Neuronal stem cell (in vitro differentiated cells): ENCODE data around the gene MOXD1.

Experiments used
- DNase-seq: peaks from one replicate; pipeline ENCODE4 v3.0.0-alpha.2; 2013; ENCODE audit warnings: low spot score
- H2AFZ ChIP-seq: one replicate; pipeline ENCODE4 v1.6.1; 2013; ENCODE audit warnings: mild to moderate bottlenecking, low read length, inconsistent platforms
- H2AK5ac ChIP-seq: 2 replicates; pipeline ENCODE4 v1.6.1; 2013; ENCODE audit warnings: low read depth, mild to moderate bottlenecking, inconsistent platforms, low read length, moderate library complexity, mixed read lengths
- H2BK120ac ChIP-seq: 2 replicates; pipeline ENCODE4 v1.6.1; 2013; ENCODE audit warnings: low read depth, mild to moderate bottlenecking, inconsistent platforms, low read length, moderate library complexity, mixed read lengths
- H2BK12ac ChIP-seq: one replicate; pipeline ENCODE4 v1.6.1; 2013; ENCODE audit warnings: low read length, inconsistent platforms
- H2BK15ac ChIP-seq: 2 replicates; pipeline ENCODE4 v1.6.1; 2013; ENCODE audit warnings: mild to moderate bottlenecking, low read length, inconsistent platforms, mixed read lengths
- H2BK5ac ChIP-seq: one replicate; pipeline ENCODE4 v1.6.1; 2013; ENCODE audit warnings: inconsistent platforms, mild to moderate bottlenecking, low read length, moderate library complexity
- H3K14ac ChIP-seq: one replicate; pipeline ENCODE4 v1.6.1; 2013; ENCODE audit warnings: low read length, inconsistent platforms
- H3K18ac ChIP-seq: 2 replicates; pipeline ENCODE4 v1.6.1; 2013; ENCODE audit warnings: low read length, inconsistent platforms
- H3K23ac ChIP-seq: 2 replicates; pipeline ENCODE4 v1.6.1; 2013; ENCODE audit warnings: low read depth, mild to moderate bottlenecking, mixed read lengths, low read length, inconsistent platforms; ENCODE audit not compliant: poor library complexity
- H3K27ac ChIP-seq: replicated peaks from 3 replicates; pipeline ENCODE4 v1.5.1; 2013; ENCODE audit warnings: low read length, inconsistent platforms
- H3K27me3 ChIP-seq, 3 experiments: 2 replicates each; pipeline ENCODE4 v1.6.1; 2013; ENCODE audit warnings: low read length in 3 of 3, mild to moderate bottlenecking in 2 of 3, inconsistent platforms in 1 of 3, low read depth in 1 of 3, mixed read lengths in 1 of 3, moderate library complexity in 1 of 3; ENCODE audit not compliant: control insufficient read depth in 3 of 3, insufficient read depth in 3 of 3
- H3K36me3 ChIP-seq, 2 donors: replicated peaks in 1 of 2; 2 replicates each; pipeline ENCODE4 v1.6.1; 2013; ENCODE audit warnings: low read length in 2 of 2; ENCODE audit not compliant: control insufficient read depth in 2 of 2, insufficient read depth in 2 of 2
- H3K4ac ChIP-seq: 2 replicates; pipeline ENCODE4 v1.6.1; 2013; ENCODE audit warnings: inconsistent platforms, mild to moderate bottlenecking, low read length, moderate library complexity
- H3K4me1 ChIP-seq, 2 donors: 1 replicate in 1 of 2; 2 replicates in 1 of 2; pipeline ENCODE4 v1.6.1; 2013; ENCODE audit warnings: low read length in 2 of 2, low read depth in 1 of 2; ENCODE audit not compliant: control insufficient read depth in 2 of 2, insufficient read depth in 1 of 2
- H3K4me2 ChIP-seq: one replicate; pipeline ENCODE4 v1.6.1; 2013; ENCODE audit warnings: mild to moderate bottlenecking, low read length, inconsistent platforms; ENCODE audit not compliant: insufficient read depth, poor library complexity, severe bottlenecking
- H3K4me3 ChIP-seq, 2 donors: 2 replicates each; pipeline ENCODE4 v1.5.1; 2013; ENCODE audit warnings: low read length in 2 of 2, mild to moderate bottlenecking in 2 of 2, inconsistent platforms in 1 of 2, moderate library complexity in 1 of 2
- H3K79me1 ChIP-seq: one replicate; pipeline ENCODE4 v1.6.1; 2013; ENCODE audit warnings: low read depth, mild to moderate bottlenecking, inconsistent platforms, low read length, moderate library complexity
- H3K9ac ChIP-seq: one replicate; pipeline ENCODE4 v1.6.1; 2013; ENCODE audit warnings: mild to moderate bottlenecking, low read depth, low read length, inconsistent platforms; ENCODE audit not compliant: poor library complexity
- H3K9me3 ChIP-seq, 2 donors: replicated peaks in 1 of 2; 2 replicates each; pipeline versions ENCODE3 to v1.6.1; 2013; ENCODE audit warnings: low read length in 2 of 2, mild to moderate bottlenecking in 2 of 2, inconsistent platforms in 1 of 2, low read depth in 1 of 2, mixed read lengths in 1 of 2, moderate library complexity in 1 of 2; ENCODE audit not compliant: control insufficient read depth in 2 of 2, insufficient read depth in 1 of 2
- H4K8ac ChIP-seq: one replicate; pipeline ENCODE4 v1.6.1; 2013; ENCODE audit warnings: low read depth, mild to moderate bottlenecking, inconsistent platforms, low read length, moderate library complexity
- H4K91ac ChIP-seq: one replicate; pipeline ENCODE4 v1.6.1; 2013; ENCODE audit warnings: low read length, low read depth, mild to moderate bottlenecking, inconsistent platforms; ENCODE audit not compliant: poor library complexity
- WGBS, 2 donors: extraction: QIAGEN DNeasy Blood & Tissue Kit; methylation state at CpG; one replicate each; pipeline ENCODE4 v1.1.7; 2013; ENCODE audit warnings: missing lambda C conversion rate in 2 of 2, mixed read lengths in 1 of 2; ENCODE audit not compliant: insufficient read length in 2 of 2, insufficient replicate concordance in 1 of 2; ENCODE audit errors: extremely low coverage in 2 of 2; 5-methylcytosine and 5-hydroxymethylcytosine counted together

Gene MOXD1

DNA sequence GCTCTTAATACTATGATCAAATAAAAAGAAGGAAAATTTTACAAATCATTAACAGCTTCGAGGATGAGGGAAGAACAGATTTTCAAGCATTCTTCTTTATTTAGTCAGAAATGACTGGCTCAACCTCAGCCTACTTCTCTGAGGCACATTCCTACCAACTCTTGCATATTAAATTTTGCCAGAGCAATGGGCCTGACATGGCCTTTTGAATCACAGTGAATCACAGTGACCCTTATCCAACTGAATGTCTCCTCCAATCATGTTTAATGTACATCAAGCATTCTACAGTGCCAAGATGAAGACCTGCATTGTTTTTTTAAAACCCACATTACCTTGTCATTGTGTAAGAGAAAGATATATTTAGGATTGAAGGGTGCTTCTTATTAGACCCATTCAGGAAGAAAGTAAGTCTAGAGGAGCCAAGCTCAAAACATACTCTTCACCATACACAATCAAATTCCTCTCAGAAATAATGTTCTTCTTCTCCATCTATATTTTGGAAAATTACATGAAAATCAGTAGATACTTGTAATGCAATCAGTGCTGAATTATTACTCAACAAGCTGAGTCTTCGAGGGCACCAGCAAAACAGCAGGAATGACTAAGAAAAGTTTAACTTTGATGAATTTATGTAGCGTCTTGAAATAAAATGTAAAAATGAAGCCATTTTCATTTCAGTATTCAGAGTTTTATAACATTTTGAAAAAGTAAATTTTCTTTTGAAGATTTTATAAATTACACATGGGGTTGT is 44.1 kb upstream of the MOXD1 start:
- H4K91ac ChIP-seq = no peak overlapping the region
- H3K23ac ChIP-seq = no peak overlapping the region
- H2BK15ac ChIP-seq = no peak overlapping the region
- H2BK12ac ChIP-seq = no peak overlapping the region
- H3K27me3 ChIP-seq = no peaks in the 10 kb centered on the region
- no peaks in the 10 kb centered on the region for H3K79me1 ChIP-seq
- H3K9ac ChIP-seq = no peak overlapping the region
- no peak overlapping the region for H3K4ac ChIP-seq
- H3K4me2 ChIP-seq = no peak overlapping the region
- peaks cover 0 to 2% of the 10 kb centered on the region in 2 donors for H3K4me1 ChIP-seq
- no peak overlapping the region for H3K4me3 ChIP-seq
- H2BK5ac ChIP-seq = no peak overlapping the region
- no peaks in the 10 kb centered on the region for H3K36me3 ChIP-seq
- no peak overlapping the region for H3K27ac ChIP-seq
- H2AFZ ChIP-seq = no peak overlapping the region
- no peak for DNase-seq
- H3K18ac ChIP-seq = no peak overlapping the region
- H3K14ac ChIP-seq = no peak overlapping the region
- H4K8ac ChIP-seq = no peak overlapping the region
- H3K9me3 ChIP-seq = peaks cover 0 to 4% of the 10 kb centered on the region in 2 donors
- H2AK5ac ChIP-seq = no peak overlapping the region
- no CpG with 5 or more reads among the region's 3 CpGs for WGBS, 2 donors
- no peak overlapping the region for H2BK120ac ChIP-seq

DNA sequence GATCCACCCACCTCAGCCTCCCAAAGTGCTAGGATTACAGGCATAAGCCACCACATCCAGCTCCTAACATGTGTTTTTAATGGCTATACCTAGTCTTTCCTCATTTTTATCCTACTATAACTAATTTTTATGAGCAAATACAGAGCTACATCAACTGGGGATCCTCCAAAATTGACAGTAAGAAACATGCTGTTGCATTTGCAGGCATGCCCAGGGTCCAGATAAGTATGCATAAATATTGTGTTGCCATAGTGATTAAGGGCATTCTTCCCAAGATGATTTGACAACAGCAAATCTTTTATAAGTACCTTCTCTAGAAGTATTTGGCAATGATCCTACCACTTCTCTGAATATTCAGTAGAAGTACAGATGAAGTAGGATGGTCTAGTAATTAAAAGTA is 41.9 kb upstream of the MOXD1 start:
- H3K4me2 ChIP-seq = no peak overlapping the region
- no peak for DNase-seq
- no peak overlapping the region for H2BK15ac ChIP-seq
- H3K36me3 ChIP-seq = no peaks in the 10 kb centered on the region
- no peaks in the 10 kb centered on the region for H3K79me1 ChIP-seq
- no peak overlapping the region for H3K14ac ChIP-seq
- H3K4me1 ChIP-seq = peaks cover 0 to 2% of the 10 kb centered on the region in 2 donors
- H3K9me3 ChIP-seq = peaks cover 0 to 4% of the 10 kb centered on the region in 2 donors
- H3K27me3 ChIP-seq = no peaks in the 10 kb centered on the region
- no peak overlapping the region for H3K23ac ChIP-seq
- no peak overlapping the region for H3K9ac ChIP-seq
- H2BK5ac ChIP-seq = no peak overlapping the region
- no peak overlapping the region for H2AK5ac ChIP-seq
- no peak overlapping the region for H4K8ac ChIP-seq
- no peak overlapping the region for H2AFZ ChIP-seq
- no peak overlapping the region for H2BK120ac ChIP-seq
- H4K91ac ChIP-seq = no peak overlapping the region
- H2BK12ac ChIP-seq = no peak overlapping the region
- H3K4me3 ChIP-seq = no peak overlapping the region
- H3K18ac ChIP-seq = no peak overlapping the region
- no peak overlapping the region for H3K4ac ChIP-seq
- no peak overlapping the region for H3K27ac ChIP-seq

DNA sequence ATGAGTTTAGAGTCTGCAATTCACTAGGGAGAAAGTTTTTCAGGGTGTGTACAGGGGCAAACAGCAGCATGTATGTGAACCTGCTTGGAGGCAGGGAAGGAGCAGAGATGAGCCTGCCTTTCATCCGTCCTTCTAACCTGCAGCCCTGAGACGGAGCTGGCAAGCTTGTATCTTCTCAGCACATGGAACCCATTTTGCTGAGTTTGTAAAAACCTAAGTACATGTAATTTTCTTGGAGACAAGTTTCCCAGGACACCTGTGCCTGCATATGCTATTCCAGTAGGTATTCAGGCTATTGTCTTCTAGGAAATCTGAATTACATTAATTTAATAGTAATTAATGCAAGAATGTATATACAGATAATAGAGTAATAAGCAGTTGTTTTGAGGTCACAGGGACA is 28.8 kb upstream of the MOXD1 start:
- Histone ChIP-seq H2BK120ac (no peak overlapping the region), H3K9ac (no peak overlapping the region), H3K4me2 (no peak overlapping the region), H2BK5ac (no peak overlapping the region), H3K4ac (no peak overlapping the region), H3K27ac (no peak overlapping the region), H3K4me3 (no peak overlapping the region), H4K91ac (no peak overlapping the region), H2AFZ (no peak overlapping the region), H3K14ac (no peak overlapping the region), H3K36me3 (no peaks in the 10 kb centered on the region), H3K9me3 (no peaks in the 10 kb centered on the region), H4K8ac (no peak overlapping the region), H2BK15ac (no peak overlapping the region), H2AK5ac (no peak overlapping the region), H3K27me3 (no peaks in the 10 kb centered on the region), H3K18ac (no peak overlapping the region), H3K23ac (no peak overlapping the region), H2BK12ac (no peak overlapping the region), H3K4me1 (no peaks in the 10 kb centered on the region), H3K79me1 (no peaks in the 10 kb centered on the region)
- no CpG with 5 or more reads among the region's 2 CpGs for WGBS, 2 donors
- no peak for DNase-seq

DNA sequence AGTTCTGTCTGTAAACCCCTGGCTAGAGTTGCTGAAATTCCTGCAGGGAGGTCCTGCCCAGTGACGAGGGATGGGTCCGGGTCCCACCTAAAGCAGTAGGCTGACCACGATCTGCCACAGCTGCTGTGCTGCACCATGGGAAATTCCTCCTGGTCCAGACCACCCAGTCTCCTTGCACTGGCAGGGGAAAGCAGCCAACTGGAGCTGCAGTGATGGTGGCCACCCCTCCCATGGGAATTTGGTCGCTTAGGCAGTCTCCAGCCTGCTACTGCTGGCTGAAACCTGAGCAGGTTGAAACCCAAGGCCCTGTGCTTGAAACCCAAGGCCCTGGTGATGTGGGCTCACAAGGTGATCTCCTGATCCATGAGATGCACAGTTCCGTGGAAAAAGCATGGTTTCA is 23.9 kb upstream of the MOXD1 start:
- Histone ChIP-seq H2BK120ac (no peak overlapping the region), H3K79me1 (no peaks in the 10 kb centered on the region), H3K9ac (no peak overlapping the region), H3K36me3 (no peaks in the 10 kb centered on the region), H3K9me3 (no peaks in the 10 kb centered on the region), H4K91ac (no peak overlapping the region), H3K27me3 (no peaks in the 10 kb centered on the region), H3K4me1 (no peaks in the 10 kb centered on the region), H2AFZ (no peak overlapping the region), H3K18ac (no peak overlapping the region), H3K4ac (no peak overlapping the region), H2AK5ac (no peak overlapping the region), H2BK12ac (no peak overlapping the region), H3K4me3 (no peak overlapping the region), H2BK5ac (no peak overlapping the region), H3K4me2 (no peak overlapping the region), H2BK15ac (no peak overlapping the region), H3K23ac (no peak overlapping the region), H3K27ac (no peak overlapping the region), H4K8ac (no peak overlapping the region), H3K14ac (no peak overlapping the region)
- WGBS, 2 donors = no CpG with 5 or more reads among the region's 5 CpGs
- no peak for DNase-seq
